ENCODE measurements around the gene INSR.

GRCh38 chr19:7217861-7218260 lies 76.4 kb downstream of the INSR start:
- TF ChIP-seq ZFX (IDR thresholded peaks at IDR 0.05; ENCODE audit: borderline replicate concordance) (no peak), CTCF (IDR thresholded peaks at IDR 0.05) (no peak)
